Umbilical cord (tissue), 2 donors: ENCODE data around the gene MACF1. TPM values are rescaled to one million over a fixed set of nuclear protein-coding genes. Genes with fewer than 3 reads are reported as not detected.

Source experiments
- DNase-seq: peaks from one replicate; pipeline ENCODE4 v3.0.0-alpha.2; 2015; ENCODE audit warnings: low spot score
- total RNA-seq: library from RNA; depleted of rRNA; stranded (reverse); fragments of >200 nt; gene quantifications from one replicate; pipeline ENCODE4 v1.2.3, GENCODE V29; 2014; ENCODE audit warnings: low replicate concordance; ENCODE audit not compliant: insufficient read depth

Gene MACF1
- total RNA-seq, 1 donor from 2014 or later, result 584 TPM

GRCh38 chr1:39392851-39393573 lies 188.5 kb downstream of the MACF1 start:
- no peak for DNase-seq

- no peak for DNase-seq
Measured at GRCh38 chr1:39393645-39394044, 189.2 kb downstream of the MACF1 start.

- no peak for DNase-seq
Measured at GRCh38 chr1:39394059-39394458, 189.6 kb downstream of the MACF1 start.

- DNase-seq, result no peak
Measured at GRCh38 chr1:39394598-39394997, 190.1 kb downstream of the MACF1 start.

GRCh38 chr1:39395357-39395831 lies 190.9 kb downstream of the MACF1 start:
- peak; percentile 74 for DNase-seq

- DNase-seq, result no peak
Measured at GRCh38 chr1:39396671-39397070, 192.2 kb downstream of the MACF1 start.

GRCh38 chr1:39397487-39397886 lies 193.0 kb downstream of the MACF1 start:
- no peak for DNase-seq

GRCh38 chr1:39398278-39399021 lies 194.0 kb downstream of the MACF1 start:
- peak; percentile 86 for DNase-seq

- no peak for DNase-seq
Measured at GRCh38 chr1:39401106-39401505, 196.6 kb downstream of the MACF1 start.

GRCh38 chr1:39404876-39405275 lies 200.4 kb downstream of the MACF1 start:
- DNase-seq, result no peak

GRCh38 chr1:39405358-39405757 lies 200.9 kb downstream of the MACF1 start:
- DNase-seq, result no peak

GRCh38 chr1:39406533-39407450 lies 202.3 kb downstream of the MACF1 start:
- peak; percentile 64 for DNase-seq

- DNase-seq, result no peak
Measured at GRCh38 chr1:39407510-39407895, 203.0 kb downstream of the MACF1 start.

- DNase-seq, result no peak
Measured at GRCh38 chr1:39407896-39408640, 203.6 kb downstream of the MACF1 start.

GRCh38 chr1:39408641-39409054 lies 204.2 kb downstream of the MACF1 start:
- DNase-seq, result peak; percentile 98

GRCh38 chr1:39409055-39409816 lies 204.7 kb downstream of the MACF1 start:
- peak; percentile 74 for DNase-seq

GRCh38 chr1:39410915-39411436 lies 206.5 kb downstream of the MACF1 start:
- peak; percentile 89 for DNase-seq

GRCh38 chr1:39411526-39412478 lies 207.3 kb downstream of the MACF1 start:
- DNase-seq, result no peak

- DNase-seq, result no peak
Measured at GRCh38 chr1:39412892-39413291, 208.4 kb downstream of the MACF1 start.
